Activated CD4-positive, CD25-positive, alpha-beta regulatory T cell treated with anti-CD3 and anti-CD28 coated beads, Interleukin-2, amount 50 U/mL, for 72 hours (primary cell): ENCODE data around the gene MPPED1.

Experiments
- DNase-seq: peaks from one replicate; pipeline ENCODE4 v3.0.0; 2021

The MPPED1 gene

GRCh38 chr22:43479301-43479950 lies 67.6 kb downstream of the MPPED1 start:
- peak; percentile 24 for DNase-seq

- DNase-seq: no peak
Observed at GRCh38 chr22:43479962-43480361, 68.1 kb downstream of the MPPED1 start.

GRCh38 chr22:43481568-43482317 lies 69.9 kb downstream of the MPPED1 start:
- DNase-seq: peak; percentile 21

GRCh38 chr22:43482318-43482625 lies 70.5 kb downstream of the MPPED1 start:
- DNase-seq: no peak

GRCh38 chr22:43483266-43483665 lies 71.5 kb downstream of the MPPED1 start:
- no peak for DNase-seq

- DNase-seq: no peak
Observed at GRCh38 chr22:43483669-43484068, 71.9 kb downstream of the MPPED1 start.

- DNase-seq: no peak
Observed at GRCh38 chr22:43484227-43484626, 72.4 kb downstream of the MPPED1 start.

- DNase-seq: no peak
Observed at GRCh38 chr22:43485502-43486089, 73.8 kb downstream of the MPPED1 start.

GRCh38 chr22:43487311-43488030 lies 75.7 kb downstream of the MPPED1 start:
- no peak for DNase-seq

GRCh38 chr22:43488031-43488866 lies 76.4 kb downstream of the MPPED1 start:
- no peak for DNase-seq

- no peak for DNase-seq
Observed at GRCh38 chr22:43488937-43489336, 77.1 kb downstream of the MPPED1 start.

GRCh38 chr22:43490311-43490710 lies 78.5 kb downstream of the MPPED1 start:
- no peak for DNase-seq

GRCh38 chr22:43491177-43491576 lies 79.4 kb downstream of the MPPED1 start:
- no peak for DNase-seq

- no peak for DNase-seq
Observed at GRCh38 chr22:43491737-43492136, 79.9 kb downstream of the MPPED1 start.

GRCh38 chr22:43493297-43493696 lies 81.5 kb downstream of the MPPED1 start:
- no peak for DNase-seq

- DNase-seq: no peak
Observed at GRCh38 chr22:43497956-43498855, 86.4 kb downstream of the MPPED1 start.

- DNase-seq: no peak
Observed at GRCh38 chr22:43498856-43499253, 87.0 kb downstream of the MPPED1 start.

- no peak for DNase-seq
Observed at GRCh38 chr22:43500792-43501785, 89.3 kb downstream of the MPPED1 start.

GRCh38 chr22:43501878-43502277 lies 90.1 kb downstream of the MPPED1 start:
- no peak for DNase-seq

GRCh38 chr22:43502306-43502874 lies 90.6 kb downstream of the MPPED1 start:
- no peak for DNase-seq
